SIG-M5 (cell line): ENCODE data around the gene CPSF4L.

Experiments used
- DNase-seq: peaks from one replicate; lab custom pipeline; 2025; lab: John Stamatoyannopoulos, UW

Gene CPSF4L

DNA sequence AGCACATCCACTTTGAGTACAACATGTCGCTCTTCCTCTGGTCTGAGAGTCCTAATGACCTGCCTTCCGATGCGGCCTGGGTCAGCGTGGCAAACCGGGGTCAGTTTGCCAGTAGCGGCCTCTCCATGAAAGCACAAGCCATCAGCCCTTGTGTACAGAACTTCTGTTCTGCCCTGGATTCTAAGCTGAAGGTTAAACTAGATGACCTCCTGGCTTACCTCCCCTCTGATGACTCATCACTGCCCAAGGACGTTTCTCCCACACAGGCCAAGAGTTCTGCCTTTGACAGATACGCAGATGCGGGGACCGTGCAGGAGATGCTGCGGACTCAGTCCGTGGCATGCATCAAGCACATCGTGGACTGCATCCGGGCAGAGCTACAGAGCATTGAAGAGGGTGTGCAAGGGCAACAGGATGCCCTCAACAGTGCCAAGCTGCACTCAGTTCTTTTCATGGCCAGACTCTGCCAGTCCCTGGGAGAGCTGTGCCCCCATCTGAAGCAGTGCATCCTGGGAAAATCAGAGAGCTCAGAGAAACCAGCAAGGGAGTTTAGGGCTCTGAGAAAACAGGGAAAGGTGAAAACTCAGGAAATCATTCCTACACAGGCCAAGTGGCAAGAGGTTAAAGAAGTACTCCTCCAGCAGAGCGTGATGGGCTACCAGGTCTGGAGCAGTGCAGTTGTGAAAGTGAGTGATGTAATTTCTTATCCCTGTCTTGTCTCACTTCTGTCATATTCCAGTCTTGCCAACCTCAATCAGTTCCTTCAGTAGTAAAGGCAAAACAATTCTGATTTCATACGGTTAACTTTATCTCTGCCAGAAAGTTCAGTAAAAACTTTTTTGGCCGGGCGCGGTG lies 60.2 kb downstream of the CPSF4L start:
- no peak for DNase-seq

DNA sequence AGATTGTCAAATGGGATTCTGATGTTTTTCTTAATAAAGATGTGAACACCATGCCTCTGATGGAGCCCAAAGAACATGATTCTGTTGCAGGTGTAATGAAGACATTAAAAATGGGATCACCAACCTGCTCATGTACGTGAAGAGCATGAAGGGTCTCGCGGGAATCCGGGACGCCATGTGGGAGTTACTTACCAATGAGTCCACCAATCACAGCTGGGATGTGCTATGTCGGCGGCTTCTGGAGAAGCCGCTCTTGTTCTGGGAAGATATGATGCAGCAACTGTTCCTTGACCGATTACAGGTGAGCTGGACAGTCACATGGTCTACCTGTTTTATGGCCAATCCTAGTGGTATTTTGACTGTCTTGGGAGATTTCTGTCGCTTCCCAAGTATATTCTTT lies 61.2 kb downstream of the CPSF4L start:
- no peak for DNase-seq

DNA sequence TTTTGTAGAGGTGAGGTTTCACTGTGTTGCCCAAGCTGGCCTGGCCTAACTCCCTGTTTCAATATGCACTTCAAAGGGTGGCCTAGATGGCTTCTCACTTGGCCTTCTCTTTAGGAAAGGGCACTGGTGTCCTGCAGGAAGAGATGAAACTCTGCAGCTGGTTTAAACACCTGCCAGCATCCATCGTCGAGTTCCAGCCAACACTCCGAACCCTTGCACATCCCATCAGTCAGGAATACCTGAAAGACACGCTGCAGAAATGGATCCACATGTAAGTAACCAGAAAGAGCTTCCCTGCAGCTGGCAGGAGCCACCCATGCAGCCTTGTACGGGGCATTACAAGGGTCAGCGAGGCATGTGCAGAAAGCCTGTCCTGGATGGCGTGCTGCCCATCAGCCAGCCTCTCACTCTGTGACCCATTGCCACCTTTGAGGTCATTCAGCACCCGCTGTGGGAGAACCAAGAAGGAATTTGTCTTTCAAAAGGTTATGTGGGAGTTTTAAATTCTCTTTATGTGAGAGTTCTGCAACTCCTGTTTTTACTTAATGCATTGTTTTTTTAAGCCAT lies 61.8 kb downstream of the CPSF4L start:
- DNase-seq: no peak

DNA sequence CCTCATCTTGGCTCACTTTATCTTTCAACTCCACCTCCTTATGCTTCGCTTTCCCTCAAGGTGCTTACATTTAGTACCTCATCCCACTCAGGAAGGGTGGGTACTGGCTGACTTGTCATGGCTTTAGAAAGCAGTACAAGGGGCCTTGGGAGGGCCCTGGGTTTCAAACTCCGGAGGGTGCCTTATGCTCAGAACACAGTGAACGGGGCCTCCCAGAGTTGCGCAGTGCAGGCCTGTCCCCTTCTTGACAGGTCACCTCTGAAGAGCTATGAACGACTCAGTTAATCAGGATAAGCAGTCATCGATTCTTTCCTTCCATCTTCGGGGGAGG lies 62.8 kb downstream of the CPSF4L start:
- no peak for DNase-seq
